ENCODE results near the gene TMOD3. TPM values are rescaled to one million over a fixed set of nuclear protein-coding genes. Genes with fewer than 3 reads are reported as not detected.
"Not testable (repeated sequence)": the region's sequence is repeated elsewhere in the genome, so short reads cannot be mapped to it uniquely, and the experiment has no call there.

Gene TMOD3
- total RNA-seq, 2 experiments from 2014 or later: 66.0 to 66.1 TPM

DNA sequence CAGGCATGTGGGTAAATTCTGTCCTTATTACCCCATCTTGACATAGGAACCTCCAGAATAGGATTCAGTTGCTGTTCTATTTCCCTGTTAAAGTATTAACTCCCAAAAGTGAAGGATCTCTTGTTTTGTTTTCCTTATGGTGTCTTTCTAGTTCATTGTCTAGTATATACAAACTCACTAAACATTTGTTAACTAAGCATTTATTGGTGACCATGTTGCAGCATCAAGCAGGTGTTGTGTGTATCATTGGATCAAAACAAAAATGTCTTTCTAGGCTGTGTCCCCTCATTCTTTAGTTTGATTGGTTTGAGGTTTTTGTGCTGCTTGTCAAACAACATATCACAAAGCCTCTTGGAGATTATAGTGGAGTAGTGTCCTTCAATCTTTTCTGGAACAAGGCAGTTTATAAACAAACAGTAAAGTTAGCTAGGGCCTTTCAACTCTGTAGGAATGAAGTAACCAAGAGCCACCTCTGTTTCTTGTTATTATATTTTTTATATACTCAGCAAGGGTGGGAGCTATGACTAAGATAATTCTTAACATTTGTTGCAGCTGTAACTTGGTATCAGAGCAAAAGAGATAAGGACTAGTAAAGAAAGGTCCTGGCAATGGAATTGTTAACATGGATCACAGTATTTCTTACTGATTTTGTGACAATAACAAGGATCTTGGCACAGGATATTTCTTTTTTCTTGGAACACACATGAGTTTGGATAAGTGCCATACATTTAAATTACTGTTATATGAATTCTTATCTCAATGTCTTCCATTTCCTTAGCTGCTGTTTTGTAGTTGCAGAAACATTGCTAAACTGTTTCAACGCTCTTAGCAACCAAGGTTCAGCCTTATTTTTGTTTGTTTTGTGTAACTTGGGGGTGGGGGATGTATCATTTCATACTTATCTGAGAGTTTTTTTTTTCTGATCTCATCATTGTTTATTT, 49.3 kb downstream of the TMOD3 start:
- Mint-ChIP-seq H3K27ac (no peak overlapping the region), H3K4me1 (no peaks in the 10 kb centered on the region), H3K36me3 (ENCODE audit: low read depth) (peaks cover 28% of the 10 kb centered on the region), H3K27me3 (no peaks in the 10 kb centered on the region), H3K4me3 (no peak overlapping the region), H3K9me3 (no peaks in the 10 kb centered on the region)
- ChIA-PET POLR2A (interaction anchor here (0.7 kb wide), 1 partner anchor 22 kb away, joined by 4 read pairs; no protein-coding TSS in a partner anchor), CTCF (interaction anchor here (0.6 to 1.9 kb wide), 2 partner anchors 22 to 325 kb away, joined by 3 to 5 read pairs; no protein-coding TSS in a partner anchor)
- DNase-seq: no peak

DNA sequence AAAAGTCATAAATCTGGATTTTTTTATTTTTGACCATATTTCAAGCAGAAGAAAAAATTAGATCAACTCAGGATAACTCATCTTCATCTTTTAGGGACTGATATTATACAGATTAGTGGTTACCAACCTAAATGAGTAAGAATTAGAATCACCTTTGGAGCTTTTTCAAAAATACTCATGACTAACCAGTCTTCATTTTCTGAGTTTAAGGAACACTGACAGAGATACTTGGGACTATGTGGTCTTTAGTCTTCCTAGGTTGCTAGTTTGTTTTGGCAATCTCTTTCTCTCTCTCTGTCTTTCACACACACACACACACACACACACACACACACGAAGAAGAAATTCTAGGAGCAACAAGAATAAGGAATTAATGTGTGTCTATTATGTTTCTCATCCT, 50.1 kb downstream of the TMOD3 start:
- Mint-ChIP-seq H3K27me3 (no peaks in the 10 kb centered on the region), H3K4me3 (no peak overlapping the region), H3K36me3 (ENCODE audit: low read depth) (peaks cover 34% of the 10 kb centered on the region), H3K27ac (no peak overlapping the region), H3K9me3 (no peaks in the 10 kb centered on the region), H3K4me1 (no peaks in the 10 kb centered on the region)
- POLR2A ChIA-PET: no interaction called here
- DNase-seq: no peak
- CTCF ChIA-PET: interaction anchor here (0.6 to 0.7 kb wide), 2 partner anchors 324 to 759 kb away, joined by 3 read pairs; no protein-coding TSS in a partner anchor

DNA sequence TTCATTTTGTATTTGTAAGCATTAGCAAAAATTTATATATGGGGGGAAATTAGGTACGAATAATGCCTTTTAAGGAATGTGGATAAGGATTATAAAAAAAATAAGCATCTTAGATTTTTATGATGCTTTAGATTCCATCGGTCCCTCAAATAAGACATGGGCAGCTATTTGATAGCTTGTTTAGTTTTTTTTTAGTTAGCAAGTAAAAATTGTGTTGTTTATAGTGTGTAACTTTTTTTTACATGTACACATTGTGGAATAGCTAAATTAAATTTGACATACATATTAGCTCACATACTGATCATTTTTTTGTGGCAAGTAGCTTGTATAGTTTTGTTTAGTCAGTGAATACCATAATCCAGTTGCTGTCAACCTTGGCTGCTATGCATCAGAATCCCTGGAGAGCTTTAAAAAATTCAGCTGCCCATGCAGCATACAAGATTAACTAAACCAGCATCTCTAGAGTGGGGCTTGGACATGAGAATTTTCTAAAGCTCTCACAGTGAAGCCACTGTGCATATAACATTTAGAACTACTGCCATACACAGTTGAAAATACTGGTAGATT, 53.9 kb downstream of the TMOD3 start:
- Mint-ChIP-seq H3K4me3 (no peak overlapping the region), H3K27me3 (no peaks in the 10 kb centered on the region), H3K9me3 (no peaks in the 10 kb centered on the region), H3K27ac (no peak overlapping the region), H3K4me1 (no peaks in the 10 kb centered on the region), H3K36me3 (ENCODE audit: low read depth) (peaks cover 36% of the 10 kb centered on the region)
- ChIA-PET POLR2A (no interaction called here), CTCF (interaction anchor here (0.6 to 1.2 kb wide), 3 partner anchors 22 to 376 kb away, joined by 4 to 5 read pairs (median 4); no protein-coding TSS in a partner anchor)
- no peak for DNase-seq

DNA sequence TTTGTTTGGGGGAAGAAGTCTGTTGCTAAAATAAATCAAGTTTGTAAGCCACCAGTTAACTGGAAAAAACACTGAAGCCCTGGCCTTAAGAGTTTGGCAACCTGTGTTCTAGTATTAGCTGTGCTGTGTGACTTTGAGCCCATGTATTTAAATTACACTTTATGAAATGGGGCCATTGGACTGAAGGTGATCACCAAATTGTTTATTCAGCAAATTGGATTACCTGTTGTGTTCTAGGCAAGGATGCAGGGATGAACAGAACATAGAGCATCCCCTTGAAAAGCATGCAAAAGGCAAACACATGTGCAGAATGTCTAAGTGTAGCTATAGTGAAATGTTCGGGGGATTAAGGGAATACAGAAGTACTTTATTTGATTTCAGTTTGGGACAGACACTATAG, 54.6 kb downstream of the TMOD3 start:
- CTCF ChIA-PET: interaction anchor here (0.6 to 1.2 kb wide), 2 partner anchors 30 to 376 kb away, joined by 4 to 5 read pairs; no protein-coding TSS in a partner anchor
- Mint-ChIP-seq H3K9me3 (no peaks in the 10 kb centered on the region), H3K36me3 (ENCODE audit: low read depth) (peaks cover 40% of the 10 kb centered on the region), H3K27ac (no peak overlapping the region), H3K4me3 (no peak overlapping the region), H3K27me3 (no peaks in the 10 kb centered on the region), H3K4me1 (peaks cover 2% of the 10 kb centered on the region)
- POLR2A ChIA-PET: no interaction called here
- no peak for DNase-seq

DNA sequence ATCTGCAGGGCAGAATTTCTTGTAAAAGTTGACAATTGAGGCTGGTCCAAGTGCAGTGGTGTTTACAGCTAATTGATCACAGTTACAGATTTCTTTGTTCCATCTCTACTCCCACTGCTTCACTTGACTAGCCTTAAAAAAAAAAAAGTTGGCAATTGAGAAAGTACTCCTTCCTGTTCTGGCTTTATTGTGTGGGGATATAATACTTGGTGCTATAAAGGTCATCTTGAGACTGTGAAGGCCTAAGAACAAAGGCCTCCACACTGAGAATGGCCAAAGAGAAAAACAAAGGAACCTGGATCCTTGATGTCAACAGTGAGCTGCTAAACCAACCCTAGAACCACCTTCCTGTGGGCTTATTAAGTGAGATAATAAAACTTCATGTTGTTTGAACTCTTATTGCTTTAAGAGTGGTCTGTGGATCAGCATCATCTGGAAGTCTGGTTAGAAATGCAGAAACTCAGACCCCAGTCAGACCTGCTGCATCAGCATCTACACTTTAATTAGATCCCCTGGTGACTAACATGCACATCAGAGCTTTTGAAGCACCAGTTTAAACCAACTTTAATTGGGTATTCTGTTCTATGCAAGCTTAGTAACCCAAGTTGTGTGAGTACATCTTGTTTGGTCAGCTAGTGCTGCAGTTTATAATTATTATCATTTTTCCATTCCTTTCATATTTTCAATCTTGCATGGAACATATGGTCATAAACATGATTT, 55.2 kb downstream of the TMOD3 start:
- Mint-ChIP-seq H3K36me3 (ENCODE audit: low read depth) (peaks cover 38% of the 10 kb centered on the region), H3K27me3 (no peaks in the 10 kb centered on the region), H3K9me3 (no peaks in the 10 kb centered on the region), H3K4me1 (peaks cover 2% of the 10 kb centered on the region), H3K4me3 (no peak overlapping the region), H3K27ac (no peak overlapping the region)
- no peak for DNase-seq
- ChIA-PET POLR2A (no interaction called here), CTCF (interaction anchor here (0.6 kb wide), 1 partner anchor 324 kb away, joined by 3 read pairs; no protein-coding TSS in a partner anchor)

DNA sequence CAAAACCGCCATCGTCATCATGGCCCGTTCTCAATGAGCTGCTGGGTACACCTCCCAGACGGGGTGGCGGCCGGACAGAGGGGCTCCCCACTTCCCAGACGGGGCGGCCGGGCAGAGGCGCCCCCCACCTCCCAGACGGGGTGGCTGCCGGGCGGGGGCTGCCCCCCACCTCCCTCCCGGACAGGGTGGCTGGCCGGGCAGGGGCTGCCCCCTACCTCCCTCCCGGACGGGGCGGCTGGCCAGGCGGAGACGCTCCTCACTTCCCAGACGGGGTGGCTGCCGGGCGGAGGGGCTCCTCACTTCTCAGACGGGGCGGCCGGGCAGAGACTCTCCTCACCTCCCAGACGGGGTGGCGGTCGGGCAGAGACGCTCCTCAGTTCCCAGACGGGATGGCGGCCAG, 56.3 kb downstream of the TMOD3 start:
- H3K4me3 Mint-ChIP-seq, H3K4me1 Mint-ChIP-seq, H3K9me3 Mint-ChIP-seq, POLR2A ChIA-PET, H3K27ac Mint-ChIP-seq, H3K27me3 Mint-ChIP-seq, DNase-seq, CTCF ChIA-PET: not testable (repeated sequence)
- H3K36me3 Mint-ChIP-seq (ENCODE audit: low read depth): peaks cover 38% of the 10 kb centered on the region

DNA sequence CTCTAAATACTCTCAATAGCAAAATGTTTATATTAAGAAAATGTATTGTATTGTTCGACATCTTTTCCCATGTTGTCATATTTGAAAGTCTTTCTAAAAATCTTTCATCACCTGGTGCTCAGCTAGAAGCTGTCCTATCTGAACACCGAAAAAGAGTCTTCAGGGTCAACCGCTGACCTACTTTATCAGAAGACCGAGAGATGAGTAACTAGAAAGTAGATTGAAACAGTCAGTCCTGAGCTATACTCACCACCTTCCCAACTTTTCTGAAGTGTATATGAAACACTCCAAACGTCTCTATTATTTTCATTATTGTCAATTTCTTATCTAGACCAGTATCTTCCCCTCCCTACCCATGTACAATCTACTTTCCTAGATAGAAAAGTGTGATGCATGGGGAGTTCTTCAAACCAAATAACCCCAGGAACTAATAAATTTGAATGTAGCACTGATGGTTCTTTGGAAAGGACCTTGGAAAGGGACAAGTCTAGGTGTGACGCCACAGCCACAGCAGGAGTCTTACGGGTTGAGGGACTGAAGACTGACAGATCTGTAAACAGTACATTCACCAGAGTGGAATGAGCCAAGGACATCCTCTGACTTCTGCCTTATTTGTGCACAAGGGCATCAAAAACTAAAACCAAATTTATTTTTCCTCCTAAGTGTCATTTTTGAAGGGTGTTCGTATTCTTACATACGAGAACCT, 58.6 kb downstream of the TMOD3 start:
- Mint-ChIP-seq H3K36me3 (ENCODE audit: low read depth) (peaks cover 46% of the 10 kb centered on the region), H3K4me3 (no peak overlapping the region), H3K27me3 (no peaks in the 10 kb centered on the region), H3K4me1 (peaks cover 2% of the 10 kb centered on the region), H3K9me3 (no peaks in the 10 kb centered on the region), H3K27ac (no peak overlapping the region)
- ChIA-PET POLR2A (no interaction called here), CTCF (interaction anchor here (0.8 to 1.8 kb wide), 2 partner anchors 18 to 172 kb away, joined by 4 read pairs; no protein-coding TSS in a partner anchor)
- DNase-seq: no peak

DNA sequence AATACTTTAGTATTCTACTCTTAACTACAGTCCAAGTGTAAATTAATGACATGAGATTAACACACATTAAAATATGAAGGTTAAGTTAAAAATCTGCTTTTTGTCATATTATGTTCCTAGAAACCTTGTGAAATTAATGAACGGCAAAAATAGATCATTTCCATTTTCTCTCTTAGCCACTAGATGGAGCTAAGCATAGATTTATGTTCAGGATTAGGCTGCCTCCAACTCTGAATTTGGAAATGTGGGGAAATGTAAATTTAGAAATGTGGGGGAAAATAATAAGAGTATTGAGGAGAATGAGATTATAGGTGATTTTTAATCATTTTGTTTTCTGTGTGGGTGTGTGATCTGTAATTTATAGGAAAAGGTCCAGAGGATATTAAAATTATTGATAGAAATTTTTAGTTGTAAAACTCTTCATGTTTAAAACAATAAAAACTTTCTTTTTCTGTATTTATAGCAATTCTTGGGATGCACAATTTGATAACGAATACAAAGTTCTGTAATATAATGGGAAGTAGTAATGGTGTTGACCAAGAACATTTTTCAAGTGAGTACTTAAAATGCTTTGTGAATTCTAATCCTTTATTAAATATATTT, 59.2 kb downstream of the TMOD3 start:
- H3K4me1 Mint-ChIP-seq: peaks cover 2% of the 10 kb centered on the region

DNA sequence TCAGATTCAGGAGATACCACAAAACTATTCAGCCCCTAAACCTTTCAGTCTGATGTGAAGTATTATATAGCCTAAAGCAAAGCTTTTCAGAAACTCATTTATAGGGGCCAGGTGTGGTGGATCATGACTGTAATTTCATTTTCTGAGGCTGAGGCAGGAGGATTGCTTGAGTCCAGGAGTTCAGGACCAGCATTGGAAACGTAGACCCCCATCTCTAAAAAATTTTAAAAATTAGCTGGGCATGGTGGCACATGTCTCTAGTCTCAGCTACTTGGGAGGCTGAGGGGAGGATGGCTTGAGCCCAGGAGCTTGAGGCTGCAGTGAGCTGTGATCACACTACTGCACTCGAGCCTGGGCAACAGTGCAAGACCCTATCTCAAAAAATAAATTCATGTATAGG, 60.0 kb downstream of the TMOD3 start:
- no peak overlapping the region for H3K4me3 Mint-ChIP-seq
- H3K9me3 Mint-ChIP-seq: no peaks in the 10 kb centered on the region
- ChIA-PET POLR2A (no interaction called here), CTCF (interaction anchor here (1.1 to 1.8 kb wide), 2 partner anchors 11 to 19 kb away, joined by 3 to 4 read pairs; no protein-coding TSS in a partner anchor)
- peaks cover 2% of the 10 kb centered on the region for H3K4me1 Mint-ChIP-seq
- DNase-seq: no peak
- no peak overlapping the region for H3K27ac Mint-ChIP-seq
- H3K27me3 Mint-ChIP-seq: no peaks in the 10 kb centered on the region
- peaks cover 44% of the 10 kb centered on the region for H3K36me3 Mint-ChIP-seq (ENCODE audit: low read depth)

More for the DNA sequence above, 59.2 kb downstream of the TMOD3 start:
- H3K36me3 Mint-ChIP-seq (ENCODE audit: low read depth): peaks cover 49% of the 10 kb centered on the region
- ChIA-PET CTCF (interaction anchor here (0.5 to 1.8 kb wide), 4 partner anchors 9 to 171 kb away, joined by 3 to 5 read pairs (median 4); no protein-coding TSS in a partner anchor), POLR2A (no interaction called here)
- DNase-seq: no peak
- no peaks in the 10 kb centered on the region for H3K9me3 Mint-ChIP-seq
- H3K4me3 Mint-ChIP-seq: no peak overlapping the region
- H3K27ac Mint-ChIP-seq: no peak overlapping the region
- no peaks in the 10 kb centered on the region for H3K27me3 Mint-ChIP-seq

DNA sequence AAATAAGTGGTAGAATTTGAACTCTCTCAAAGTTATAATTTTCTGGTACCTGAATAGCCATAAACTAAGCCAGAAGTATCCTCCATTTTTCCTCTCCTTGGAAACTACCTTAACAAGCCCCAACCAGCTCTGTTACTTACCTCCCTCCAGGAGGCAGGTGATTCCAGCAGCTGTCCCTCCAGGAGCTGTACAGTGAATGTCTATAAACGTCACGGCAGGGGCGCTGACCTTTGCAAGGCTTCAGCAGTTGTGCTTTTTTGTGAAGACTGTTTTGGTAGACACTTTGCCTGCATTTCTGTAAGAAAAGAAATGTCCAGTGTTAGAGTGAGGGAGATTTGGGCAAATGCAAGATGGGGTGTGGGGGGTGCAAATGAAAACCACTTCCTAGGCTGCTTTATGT, 75.0 kb downstream of the TMOD3 start:
- Mint-ChIP-seq H3K36me3 (ENCODE audit: low read depth) (peaks cover 43% of the 10 kb centered on the region), H3K4me1 (no peaks in the 10 kb centered on the region), H3K27ac (no peak overlapping the region), H3K27me3 (no peaks in the 10 kb centered on the region), H3K9me3 (no peaks in the 10 kb centered on the region), H3K4me3 (no peak overlapping the region)
- ChIA-PET POLR2A (no interaction called here), CTCF (interaction anchor here (2.8 kb wide), 1 partner anchor 23 kb away, joined by 9 read pairs; no protein-coding TSS in a partner anchor)
- DNase-seq: no peak

DNA sequence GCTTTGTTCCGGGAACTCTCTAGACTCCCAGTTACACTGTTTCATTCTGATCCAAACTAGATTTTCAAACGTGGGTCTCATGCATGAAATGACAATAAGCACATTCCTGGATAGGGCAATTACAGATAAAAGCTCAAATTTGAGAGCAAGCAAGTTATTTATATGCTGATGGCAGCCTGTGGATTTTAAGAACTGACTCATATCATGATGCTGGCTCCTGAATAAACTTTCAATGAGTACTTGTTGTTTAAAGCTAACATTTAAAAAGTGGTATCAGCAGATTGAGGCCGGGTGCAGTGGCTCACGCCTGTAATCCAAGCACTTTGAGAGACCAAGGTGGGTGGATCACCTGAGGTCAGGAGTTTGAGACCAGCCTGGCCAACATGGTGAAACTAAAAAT, 75.5 kb downstream of the TMOD3 start:
- POLR2A ChIA-PET: no interaction called here
- Mint-ChIP-seq H3K4me3 (no peak overlapping the region), H3K36me3 (ENCODE audit: low read depth) (peaks cover 41% of the 10 kb centered on the region), H3K27me3 (no peaks in the 10 kb centered on the region), H3K9me3 (no peaks in the 10 kb centered on the region), H3K27ac (no peak overlapping the region), H3K4me1 (peaks cover under 1% of the 10 kb centered on the region)
- DNase-seq: no peak
- CTCF ChIA-PET: interaction anchor here (0.5 to 2.8 kb wide), 2 partner anchors 22 to 199 kb away, joined by 4 to 9 read pairs; no protein-coding TSS in a partner anchor

All from activated CD4-positive, alpha-beta T cell treated with anti-CD3 and anti-CD28 coated beads, Interleukin-2, amount 10 ng/mL, durations not matched to agents 7 days and 5 days (primary cell).